ENCODE results near the gene P2RY2. TPM values are rescaled to one million over a fixed set of nuclear protein-coding genes. Genes with fewer than 3 reads are reported as not detected.

P2RY2 gene
- polyA plus RNA-seq, 3 donors, result 2.8 to 24.1 (median 12.7) TPM

GRCh38 chr11:73170140-73170539, 47.9 kb upstream of the P2RY2 start:
- Histone ChIP-seq H3K27ac (ENCODE audit: low read depth in 1 of 2, low read length in 2 of 2) (no peak overlapping the region), H3K36me3 (replicated peaks in 1 of 2; ENCODE audit: control insufficient read depth in 1 of 2, insufficient read depth in 2 of 2, low read length in 2 of 2) (no peaks in the 10 kb centered on the region), H3K4me2 (replicated peaks; ENCODE audit: extremely low read depth, low read length, poor library complexity, severe bottlenecking) (no peak overlapping the region), H2AFZ (ENCODE audit: insufficient read depth, low read depth, low read length, poor library complexity, severe bottlenecking) (no peak overlapping the region), H4K20me1 (ENCODE audit: insufficient read depth, low read length) (no peaks in the 10 kb centered on the region), H3K9me3 (replicated peaks in 1 of 2; ENCODE audit: control insufficient read depth in 1 of 2, insufficient read depth in 1 of 2, low read length in 2 of 2) (no peaks in the 10 kb centered on the region), H3K4me3 (replicated peaks in 1 of 3; ENCODE audit: low read depth in 2 of 3, low read length in 3 of 3) (no peak overlapping the region), H3K27me3 (ENCODE audit: control insufficient read depth in 2 of 2, insufficient read depth in 2 of 2, low read length in 2 of 2) (no peaks in the 10 kb centered on the region), H3K4me1 (ENCODE audit: control insufficient read depth in 1 of 2, insufficient read depth in 2 of 2, low read length in 2 of 2) (no peaks in the 10 kb centered on the region), H3K9ac (ENCODE audit: insufficient read depth, low read length, poor library complexity, severe bottlenecking) (no peak overlapping the region), H3K79me2 (ENCODE audit: insufficient read depth, low read length) (no peaks in the 10 kb centered on the region)
- DNase-seq, result no peak
- H3K36me3 Mint-ChIP-seq, result no peaks in the 10 kb centered on the region
- 100% methylated on average over 1 of the region's 2 CpGs for WGBS (ENCODE audit: insufficient coverage)
- peaks cover 0 to under 1% (median 0%) of the 10 kb centered on the region in 3 donors for H3K27me3 Mint-ChIP-seq (ENCODE audit: low read depth in 3 of 3)
- no peak overlapping the region for H3K27ac Mint-ChIP-seq
- peaks cover 0 to 3% (median 0%) of the 10 kb centered on the region in 7 donors for H3K9me3 Mint-ChIP-seq
- H3K4me1 Mint-ChIP-seq, result peaks cover 13% of the 10 kb centered on the region
- H3K4me3 Mint-ChIP-seq, result no peak overlapping the region
- no peak for TF ChIP-seq CTCF (IDR thresholded peaks at IDR 0.05)
- intact Hi-C loops (cut with micrococcal nuclease), result loop anchor here (10.0 kb wide), 2 partner anchors 455 to 485 kb away; no protein-coding TSS in a partner anchor

- Histone ChIP-seq H3K27ac (ENCODE audit: low read depth in 1 of 2, low read length in 2 of 2) (no peak overlapping the region), H3K4me3 (replicated peaks in 1 of 3; ENCODE audit: low read depth in 2 of 3, low read length in 3 of 3) (no peak overlapping the region), H3K9me3 (replicated peaks in 1 of 2; ENCODE audit: control insufficient read depth in 1 of 2, insufficient read depth in 1 of 2, low read length in 2 of 2) (no peaks in the 10 kb centered on the region), H3K4me1 (ENCODE audit: control insufficient read depth in 1 of 2, insufficient read depth in 2 of 2, low read length in 2 of 2) (no peaks in the 10 kb centered on the region), H3K27me3 (ENCODE audit: control insufficient read depth in 2 of 2, insufficient read depth in 2 of 2, low read length in 2 of 2) (no peaks in the 10 kb centered on the region), H3K4me2 (replicated peaks; ENCODE audit: extremely low read depth, low read length, poor library complexity, severe bottlenecking) (no peak overlapping the region), H3K9ac (ENCODE audit: insufficient read depth, low read length, poor library complexity, severe bottlenecking) (no peak overlapping the region), H2AFZ (ENCODE audit: insufficient read depth, low read depth, low read length, poor library complexity, severe bottlenecking) (no peak overlapping the region), H3K36me3 (replicated peaks in 1 of 2; ENCODE audit: control insufficient read depth in 1 of 2, insufficient read depth in 2 of 2, low read length in 2 of 2) (no peaks in the 10 kb centered on the region), H4K20me1 (ENCODE audit: insufficient read depth, low read length) (no peaks in the 10 kb centered on the region), H3K79me2 (ENCODE audit: insufficient read depth, low read length) (no peaks in the 10 kb centered on the region)
- TF ChIP-seq CTCF (IDR thresholded peaks at IDR 0.05), result no peak
- Mint-ChIP-seq H3K27ac (no peak overlapping the region), H3K4me3 (no peak overlapping the region), H3K36me3 (no peaks in the 10 kb centered on the region), H3K9me3 (peaks cover 0 to 3% (median 0%) of the 10 kb centered on the region in 7 donors), H3K4me1 (peaks cover 19% of the 10 kb centered on the region), H3K27me3 (ENCODE audit: low read depth in 3 of 3) (peaks cover 0 to 4% (median 0%) of the 10 kb centered on the region in 3 donors)
- no peak for DNase-seq
- WGBS (ENCODE audit: insufficient coverage), result 85% methylated on average over 5 of the region's 8 CpGs
- intact Hi-C loops (cut with micrococcal nuclease), result loop anchor here (10.0 kb wide), 2 partner anchors 457 to 487 kb away; no protein-coding TSS in a partner anchor
These were observed 46.5 kb upstream of the P2RY2 start for GRCh38 chr11:73171436-73172161.

Data from CD14-positive monocyte (primary cell).